Epidermal melanocyte (primary cell): ENCODE measurements around the gene TRMU.

Experiments used
- DNase-seq: peaks from one replicate; pipeline ENCODE4 v3.0.0; 2011; ENCODE audit warnings: low spot score; ENCODE audit not compliant: insufficient read length

The TRMU gene

GRCh38 chr22:46368871-46369715 lies 33.6 kb downstream of the TRMU start:
- no peak for DNase-seq

- no peak for DNase-seq
Measured at GRCh38 chr22:46369716-46370583, 34.4 kb downstream of the TRMU start.

GRCh38 chr22:46370584-46371291 lies 35.2 kb downstream of the TRMU start:
- DNase-seq: no peak

DNA sequence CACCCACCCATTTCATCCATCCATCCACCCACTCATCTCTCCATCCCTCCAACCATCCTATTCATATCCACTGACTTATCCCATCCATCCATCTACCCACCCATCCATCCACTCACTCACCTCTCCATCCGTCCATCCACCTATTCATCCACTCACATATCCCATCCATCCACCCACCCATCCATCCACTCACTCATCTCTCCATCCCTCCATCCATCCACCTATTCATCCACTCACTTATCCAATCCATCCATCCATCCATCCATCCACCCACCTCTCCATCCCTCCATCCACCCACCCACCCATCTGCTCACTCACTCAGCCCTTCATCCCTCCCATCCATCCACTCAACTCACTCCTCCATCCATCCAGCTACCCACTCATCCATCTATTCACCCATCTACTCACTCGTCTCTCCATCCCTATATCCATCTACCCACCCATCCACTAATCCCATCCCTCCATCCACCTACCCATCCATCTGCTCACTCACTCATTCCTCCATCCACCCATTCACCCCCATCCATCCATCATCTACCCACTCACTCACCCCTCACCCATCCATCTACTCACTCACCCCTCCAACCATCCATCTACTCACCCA lies 36.2 kb downstream of the TRMU start:
- DNase-seq: no peak

- DNase-seq: no peak
Measured at GRCh38 chr22:46372686-46373085, 37.2 kb downstream of the TRMU start.

GRCh38 chr22:46373159-46373558 lies 37.6 kb downstream of the TRMU start:
- no peak for DNase-seq

GRCh38 chr22:46373921-46374662 lies 38.6 kb downstream of the TRMU start:
- no peak for DNase-seq

DNA sequence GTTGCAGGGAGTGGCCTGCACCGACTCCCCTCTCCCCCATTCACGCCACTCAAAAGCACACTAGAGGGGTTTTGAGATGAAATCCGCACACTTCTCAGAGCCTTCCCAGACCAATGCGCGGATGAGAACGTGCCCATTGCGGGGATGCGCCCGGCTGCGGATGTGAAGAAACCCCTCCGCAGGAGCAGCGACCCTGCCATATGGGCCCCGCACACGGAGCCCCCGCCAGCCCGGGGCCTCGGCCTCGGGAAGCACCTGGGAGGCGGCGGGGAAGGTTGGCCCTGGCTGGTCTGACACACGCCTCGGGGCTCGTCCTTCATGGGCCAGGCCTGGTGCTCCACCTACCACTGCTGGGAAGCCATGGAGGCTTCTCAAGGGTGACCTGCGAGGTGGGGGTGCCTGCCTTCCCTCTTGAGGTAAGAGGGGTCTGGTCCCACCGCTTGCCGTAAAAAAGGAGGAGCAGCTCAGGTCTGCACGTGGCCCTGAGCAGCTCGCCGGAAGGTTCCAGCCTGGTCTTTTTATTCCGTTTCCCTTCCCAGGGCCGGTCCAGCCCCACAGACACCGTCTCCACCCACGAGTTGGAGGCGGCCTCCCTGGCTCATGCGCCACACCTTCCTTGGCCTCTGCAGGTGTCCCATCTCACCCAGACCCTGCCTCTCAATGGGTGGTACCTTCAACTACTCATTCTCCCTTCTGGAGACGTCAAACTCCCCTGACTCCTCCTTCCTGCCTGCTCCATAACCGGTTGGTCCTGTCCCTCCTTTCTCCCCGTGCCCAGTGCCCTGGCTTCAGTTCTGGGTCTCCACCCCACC lies 39.4 kb downstream of the TRMU start:
- no peak for DNase-seq

DNA sequence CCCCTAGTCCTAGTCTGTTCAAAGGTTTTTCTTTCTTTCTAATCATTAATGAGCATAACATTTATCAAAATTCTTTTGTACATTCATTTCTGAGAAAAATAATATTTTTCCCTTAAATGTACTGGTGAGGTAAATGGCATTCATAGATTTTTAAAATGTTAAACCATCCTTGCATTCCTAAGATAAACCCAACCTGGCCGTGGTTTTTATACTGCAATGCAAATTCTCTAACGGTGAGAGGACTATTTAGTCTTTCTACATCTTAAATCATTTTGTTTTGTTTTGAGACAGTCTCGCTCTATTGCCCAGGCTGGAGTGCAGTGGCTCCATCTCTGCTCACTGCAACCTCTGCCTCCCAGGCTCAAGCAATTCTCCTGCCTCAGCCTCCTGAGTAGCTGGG lies 40.6 kb downstream of the TRMU start:
- no peak for DNase-seq

DNA sequence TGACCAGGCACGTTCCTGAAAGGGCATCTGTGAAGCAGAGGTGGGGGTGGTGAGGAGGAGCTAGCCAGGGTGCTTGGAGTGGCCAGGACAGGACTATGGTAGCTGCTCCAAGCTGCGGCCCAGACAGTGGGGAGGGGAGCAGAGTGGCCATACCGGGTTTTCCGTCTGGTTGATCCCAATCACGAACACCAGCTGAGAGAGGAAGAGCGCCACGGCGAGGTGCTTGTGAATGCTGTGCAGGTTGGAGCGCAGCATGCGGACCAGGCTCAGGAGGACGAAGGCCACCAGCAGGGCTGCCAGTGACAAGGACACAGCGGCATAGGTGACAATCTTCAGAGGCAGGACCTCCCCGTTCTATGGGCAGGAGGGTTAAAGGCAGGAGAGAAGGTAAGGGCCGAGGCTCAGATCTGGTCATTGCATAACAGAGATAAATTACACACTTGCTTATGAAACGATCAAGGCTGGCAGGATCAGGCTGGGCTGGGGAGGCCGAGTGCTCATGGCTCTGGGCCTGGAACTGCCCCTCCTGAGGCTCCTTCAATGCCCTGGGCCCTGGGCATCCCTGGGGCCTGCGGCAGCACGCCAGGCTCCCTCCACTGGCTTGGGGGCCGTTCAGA lies 41.5 kb downstream of the TRMU start:
- no peak for DNase-seq

DNA sequence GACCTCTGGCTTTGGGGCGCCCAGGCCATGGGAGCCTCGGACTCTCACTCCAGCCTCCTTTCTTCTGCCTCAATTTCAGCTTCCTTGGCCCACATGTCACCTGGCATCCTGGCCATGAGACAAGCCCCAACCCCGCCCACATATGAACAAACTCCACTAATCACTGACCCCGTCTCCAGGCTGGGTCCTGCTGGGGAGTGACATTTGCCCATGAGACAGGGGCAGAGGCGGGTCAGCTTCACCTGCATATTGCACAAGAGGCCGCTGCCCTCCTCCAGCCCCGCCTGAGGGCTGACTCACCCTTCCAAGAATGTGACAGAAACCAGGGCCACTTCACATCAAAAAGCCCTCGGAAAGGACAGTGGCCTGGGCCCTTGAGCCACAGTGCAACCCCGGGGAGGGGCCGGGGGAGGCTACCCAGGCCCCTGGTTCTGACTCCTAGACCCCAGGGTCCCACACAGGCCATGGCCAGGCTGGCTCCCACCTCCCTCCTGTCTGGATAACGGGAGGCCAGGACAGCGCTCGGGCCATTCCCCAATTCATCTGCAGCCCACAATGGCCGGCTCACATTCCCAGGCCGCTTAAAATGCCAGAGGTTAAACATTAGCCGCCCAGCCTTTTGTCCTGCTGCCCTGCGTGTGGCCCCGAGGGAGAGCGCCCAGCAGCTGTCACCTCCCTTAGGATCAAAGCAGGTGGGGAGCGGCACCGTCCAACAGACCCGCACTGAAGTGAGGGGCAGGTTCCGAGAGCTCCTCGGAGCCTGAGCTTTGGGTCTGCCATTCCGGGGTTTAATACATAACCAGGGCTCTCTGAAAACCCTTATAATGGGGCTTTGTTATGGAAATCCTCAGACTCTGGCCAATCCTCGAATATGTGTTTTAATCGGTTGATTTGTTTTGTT lies 42.3 kb downstream of the TRMU start:
- no peak for DNase-seq

DNA sequence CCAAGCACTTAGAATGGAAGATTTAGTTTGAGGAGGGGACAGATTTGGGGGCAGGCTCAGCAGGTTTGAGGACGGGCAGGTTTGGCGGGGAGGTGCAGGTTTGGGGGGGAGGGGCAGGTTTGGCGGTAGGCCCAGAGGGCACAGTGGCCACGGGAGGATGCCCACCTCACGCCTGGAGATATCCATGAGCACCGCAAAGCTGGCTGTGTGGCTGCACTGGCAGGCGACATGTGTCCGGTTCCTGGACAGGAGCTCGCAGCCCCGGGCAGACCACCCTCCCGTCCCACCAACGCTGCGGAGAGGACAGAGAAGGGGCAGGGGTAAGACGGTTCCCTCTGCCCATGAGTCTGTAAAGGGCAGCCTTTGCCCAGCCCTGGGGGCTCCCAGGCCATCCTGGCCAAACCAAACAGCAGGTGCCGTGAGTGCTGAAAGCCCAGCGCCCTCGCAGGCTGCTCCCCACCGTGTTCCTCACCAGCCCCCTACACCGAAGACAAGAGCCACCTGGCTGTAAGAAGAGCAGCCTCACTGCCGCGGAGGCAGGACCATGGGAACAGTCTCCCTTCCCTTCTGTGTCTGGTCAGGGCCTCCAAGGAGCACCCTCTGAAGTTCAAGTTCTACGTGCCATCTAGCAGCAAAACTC lies 43.0 kb downstream of the TRMU start:
- no peak for DNase-seq

DNA sequence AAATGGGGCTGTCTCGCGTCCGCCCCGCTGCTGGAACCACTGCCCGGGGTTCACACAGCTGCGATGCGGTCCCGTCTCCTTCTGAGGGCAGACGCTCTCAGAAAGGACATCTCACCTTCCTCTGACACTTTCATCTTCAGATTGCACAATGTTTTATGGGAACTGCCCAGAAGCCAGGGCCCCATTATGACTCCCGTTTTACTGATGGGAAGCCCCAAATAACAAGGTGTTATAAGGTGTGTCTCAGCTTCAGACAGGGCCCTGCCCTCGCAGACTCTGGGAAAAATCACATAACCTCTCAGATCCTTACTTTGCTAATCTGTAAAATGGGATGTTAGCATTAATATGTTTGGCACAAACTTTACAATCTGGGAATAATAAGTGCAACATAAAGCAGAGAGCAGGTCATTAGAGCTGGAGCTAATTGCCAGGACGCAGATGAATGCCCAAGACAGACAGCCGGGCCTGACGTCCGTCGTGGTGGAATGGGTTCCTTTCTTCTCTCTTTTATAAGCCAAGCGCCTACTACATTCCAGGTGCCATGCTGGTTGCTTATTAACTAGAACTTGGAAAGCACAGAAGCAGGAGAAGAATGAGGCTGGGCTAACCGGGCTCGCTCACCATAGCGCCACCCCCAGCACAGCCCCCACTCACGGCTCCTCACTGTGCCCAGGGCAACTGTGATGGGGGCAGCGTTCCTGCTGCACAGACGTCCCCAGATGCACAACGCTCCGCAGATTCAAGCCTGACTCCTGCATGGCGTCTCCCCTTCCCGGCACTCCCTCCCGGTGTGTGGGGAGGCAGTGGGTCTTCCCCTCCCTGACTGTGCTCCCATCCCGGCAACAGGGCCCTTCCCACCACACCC lies 43.8 kb downstream of the TRMU start:
- no peak for DNase-seq

- no peak for DNase-seq
Measured at GRCh38 chr22:46380069-46380468, 44.6 kb downstream of the TRMU start.

DNA sequence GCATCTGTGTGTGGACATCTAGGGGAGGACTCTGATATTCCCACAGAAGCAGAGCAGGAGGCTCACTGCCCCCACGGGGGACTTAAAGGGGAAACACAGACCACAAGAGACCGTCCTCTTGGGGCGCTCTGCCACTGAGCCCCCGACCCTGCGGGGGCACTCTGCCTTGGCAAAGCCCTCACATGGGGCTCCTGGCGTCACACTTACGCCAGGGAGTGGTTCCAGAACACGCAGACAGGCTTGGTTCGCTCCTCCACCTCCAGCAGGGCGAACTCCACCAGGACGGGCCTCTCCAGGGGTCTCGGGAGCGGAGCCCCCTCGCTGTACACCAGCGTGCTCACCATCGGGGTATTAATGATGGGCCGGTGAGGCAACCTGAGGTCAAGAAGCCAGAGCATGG lies 45.1 kb downstream of the TRMU start:
- DNase-seq: no peak

DNA sequence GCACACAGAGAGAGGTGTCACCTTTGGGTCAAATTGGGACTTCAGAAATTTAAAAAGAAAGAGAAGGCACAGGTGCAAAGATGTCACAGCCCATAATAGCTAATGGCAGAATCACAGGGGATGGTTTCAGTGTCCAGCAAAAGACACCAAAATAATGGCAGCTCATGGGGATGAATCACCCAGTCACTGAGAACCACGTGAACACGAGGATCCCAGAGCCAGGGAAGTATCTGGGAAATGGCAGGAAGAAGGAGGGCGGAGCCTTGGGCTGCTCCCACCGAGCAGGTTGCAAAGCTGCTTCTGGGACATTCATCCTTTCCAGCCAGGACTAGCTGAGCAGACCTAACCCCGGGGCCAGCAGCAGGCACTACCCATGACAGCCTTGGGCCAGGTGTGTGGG lies 45.6 kb downstream of the TRMU start:
- DNase-seq: no peak

- no peak for DNase-seq
Measured at GRCh38 chr22:46381731-46382130, 46.2 kb downstream of the TRMU start.
